Stomach (tissue), 4 donors: ENCODE measurements around the gene TBX4.

ENCODE experiments used
- CTCF ChIP-seq, 7 experiments: fragments of 450-650 bp in 4 of 7; fragments of 200-600 bp in 3 of 7; sonication (generic) in 3 of 7; IDR thresholded peaks; one replicate each; pipeline ENCODE4 v1.5.1; 2016 to 2019; ENCODE audit warnings: antibody characterized with exemption in 7 of 7, control low read depth in 2 of 7, mild to moderate bottlenecking in 1 of 7
- EP300 ChIP-seq: sonication (generic); formaldehyde crosslinking; IDR thresholded peaks from one replicate; pipeline ENCODE4 v1.6.1; 2017; ENCODE audit warnings: antibody characterized with exemption
- POLR2A ChIP-seq, 4 donors: fragments of 450-650 bp; IDR thresholded peaks; one replicate each; pipeline ENCODE4 v1.6.1; 2016; ENCODE audit warnings: antibody characterized with exemption in 4 of 4, control low read depth in 2 of 4, mild to moderate bottlenecking in 1 of 4, moderate library complexity in 1 of 4
- POLR2AphosphoS5 ChIP-seq, 3 donors: sonication (generic); formaldehyde crosslinking; IDR thresholded peaks; one replicate each; pipeline ENCODE4 v1.6.1; 2016; ENCODE audit warnings: antibody characterized with exemption in 3 of 3

- TF ChIP-seq CTCF (IDR thresholded peaks at IDR 0.05) (no peak), POLR2AphosphoS5 (IDR thresholded peaks at IDR 0.05) (no peak), POLR2A (IDR thresholded peaks at IDR 0.05) (no peak), EP300 (no peak)
These were observed 59.4 kb downstream of the TBX4 start for GRCh38 chr17:61511480-61512182.
